Right kidney (tissue), 1 donor: Measurements from ENCODE around the gene CCDC117.
"Not testable (repeated sequence)": the region's sequence is repeated elsewhere in the genome, so short reads cannot be mapped to it uniquely, and the experiment has no call there.

Experiments
- DNase-seq: peaks from one replicate; pipeline ENCODE4 v3.0.0-alpha.2; 2016

The CCDC117 gene

GRCh38 chr22:28800308-28801041, 28.0 kb downstream of the CCDC117 start, which contains the start of gene XBP1:
XBP1 (minus strand) TSS chr22:28800569.
- peak; percentile 97 for DNase-seq

GRCh38 chr22:28801845-28802594, 29.5 kb downstream of the CCDC117 start:
- DNase-seq = peak; percentile 30

- DNase-seq = no peak
Measured at GRCh38 chr22:28802595-28803123, 30.2 kb downstream of the CCDC117 start.

GRCh38 chr22:28805426-28805825, 32.9 kb downstream of the CCDC117 start:
- DNase-seq = not testable (repeated sequence)

GRCh38 chr22:28808716-28809355, 36.3 kb downstream of the CCDC117 start:
- no peak for DNase-seq

GRCh38 chr22:28810821-28811491, 38.5 kb downstream of the CCDC117 start:
- DNase-seq = no peak

GRCh38 chr22:28812516-28812915, 40.0 kb downstream of the CCDC117 start:
- no peak for DNase-seq

GRCh38 chr22:28813772-28814518, 41.5 kb downstream of the CCDC117 start:
- DNase-seq = peak; percentile 30

- DNase-seq = no peak
Measured at GRCh38 chr22:28815111-28815510, 42.6 kb downstream of the CCDC117 start.

GRCh38 chr22:28815729-28816128, 43.2 kb downstream of the CCDC117 start:
- no peak for DNase-seq

- DNase-seq = no peak
Measured at GRCh38 chr22:28817064-28817463, 44.6 kb downstream of the CCDC117 start.

GRCh38 chr22:28817919-28818859, 45.7 kb downstream of the CCDC117 start:
- peak; percentile 59 for DNase-seq

- peak; percentile 15 for DNase-seq
Measured at GRCh38 chr22:28819253-28820096, 47.0 kb downstream of the CCDC117 start.

- no peak for DNase-seq
Measured at GRCh38 chr22:28820885-28821284, 48.4 kb downstream of the CCDC117 start.

GRCh38 chr22:28821452-28821851, 49.0 kb downstream of the CCDC117 start:
- no peak for DNase-seq

- DNase-seq = peak; percentile 58
Measured at GRCh38 chr22:28822930-28823551, 50.5 kb downstream of the CCDC117 start.

- DNase-seq = not testable (repeated sequence)
Measured at GRCh38 chr22:28824455-28824854, 52.0 kb downstream of the CCDC117 start.

GRCh38 chr22:28826430-28826829, 53.9 kb downstream of the CCDC117 start:
- DNase-seq = not testable (repeated sequence)

GRCh38 chr22:28826921-28827320, 54.4 kb downstream of the CCDC117 start:
- no peak for DNase-seq
